Cardiac fibroblast (primary cell): Measurements from ENCODE around the gene ROBO1.

Experiments
- DNase-seq, 2 donors: peaks; one replicate each; pipeline versions ENCODE4 v3.0.0 to v3.0.0-alpha.2; 2010; ENCODE audit warnings: low read depth in 2 of 2
- H3K4me3 ChIP-seq, 2 donors: replicated peaks in 1 of 2; 1 replicate in 1 of 2; 2 replicates in 1 of 2; pipeline ENCODE4 v1.5.1; 2011; ENCODE audit warnings: low read depth in 2 of 2, low read length in 2 of 2, mild to moderate bottlenecking in 2 of 2, moderate library complexity in 1 of 2
- TF ChIP-seq, protein P1 (sequence below): IDR thresholded peaks from one replicate; pipeline ENCODE4 v1.5.1; 2011; ENCODE audit warnings: low read depth, mild to moderate bottlenecking, low read length, inconsistent platforms

ROBO1 gene

DNA sequence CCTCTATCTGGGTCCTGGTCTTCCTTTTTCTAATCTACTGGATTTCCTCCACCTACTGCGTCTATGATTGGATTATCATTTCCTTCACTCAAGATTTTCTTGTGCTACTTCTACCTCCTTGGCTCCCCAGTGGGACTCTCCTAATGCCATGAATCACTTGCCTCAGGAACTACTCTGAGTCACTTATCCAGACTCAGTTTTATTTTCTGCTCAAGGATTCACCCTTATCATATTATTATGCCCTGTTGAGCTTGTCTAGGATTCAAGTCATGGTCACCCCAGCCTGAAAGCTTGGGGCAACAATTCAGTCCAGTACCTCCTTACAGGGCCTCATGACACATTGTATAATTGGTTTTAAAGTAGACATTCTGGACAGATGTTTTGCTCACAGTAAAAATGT is 968.1 kb downstream of the ROBO1 start:
- TF ChIP-seq, protein P1, sequence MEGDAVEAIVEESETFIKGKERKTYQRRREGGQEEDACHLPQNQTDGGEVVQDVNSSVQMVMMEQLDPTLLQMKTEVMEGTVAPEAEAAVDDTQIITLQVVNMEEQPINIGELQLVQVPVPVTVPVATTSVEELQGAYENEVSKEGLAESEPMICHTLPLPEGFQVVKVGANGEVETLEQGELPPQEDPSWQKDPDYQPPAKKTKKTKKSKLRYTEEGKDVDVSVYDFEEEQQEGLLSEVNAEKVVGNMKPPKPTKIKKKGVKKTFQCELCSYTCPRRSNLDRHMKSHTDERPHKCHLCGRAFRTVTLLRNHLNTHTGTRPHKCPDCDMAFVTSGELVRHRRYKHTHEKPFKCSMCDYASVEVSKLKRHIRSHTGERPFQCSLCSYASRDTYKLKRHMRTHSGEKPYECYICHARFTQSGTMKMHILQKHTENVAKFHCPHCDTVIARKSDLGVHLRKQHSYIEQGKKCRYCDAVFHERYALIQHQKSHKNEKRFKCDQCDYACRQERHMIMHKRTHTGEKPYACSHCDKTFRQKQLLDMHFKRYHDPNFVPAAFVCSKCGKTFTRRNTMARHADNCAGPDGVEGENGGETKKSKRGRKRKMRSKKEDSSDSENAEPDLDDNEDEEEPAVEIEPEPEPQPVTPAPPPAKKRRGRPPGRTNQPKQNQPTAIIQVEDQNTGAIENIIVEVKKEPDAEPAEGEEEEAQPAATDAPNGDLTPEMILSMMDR, result no peak
- H3K4me3 ChIP-seq, result no peak overlapping the region

GRCh38 chr3:78798266-78798832 is 969.4 kb downstream of the ROBO1 start:
- TF ChIP-seq, protein P1, result no peak
- DNase-seq, result no peak

More for the DNA sequence above, 968.1 kb downstream of the ROBO1 start:
- peak in 1 of 2 donors; percentile 36 for DNase-seq

DNA sequence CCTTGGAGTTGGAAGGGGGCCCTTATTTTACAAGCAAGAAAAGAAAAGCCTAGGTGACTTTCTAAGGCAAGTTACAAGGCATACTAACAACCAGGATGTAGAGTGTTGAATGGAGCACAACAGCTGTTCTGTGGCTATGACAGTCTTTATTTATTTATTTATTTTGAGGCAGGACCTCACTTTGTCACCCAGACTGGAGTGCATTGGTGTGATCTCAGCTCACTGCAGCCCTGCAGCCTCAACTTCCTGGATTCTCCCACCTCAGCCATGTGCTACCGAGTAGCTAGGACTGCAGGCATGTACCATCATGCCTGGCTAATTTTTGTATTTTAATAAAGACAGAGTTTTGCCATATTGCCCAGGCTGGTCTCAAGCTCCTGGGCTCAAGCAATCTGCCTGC is 973.4 kb downstream of the ROBO1 start:
- DNase-seq, result no peak
- TF ChIP-seq, protein P1, result no peak
- no peak overlapping the region for H3K4me3 ChIP-seq

More at GRCh38 chr3:78798266-78798832, 969.4 kb downstream of the ROBO1 start:
- no peak overlapping the region for H3K4me3 ChIP-seq

- TF ChIP-seq, protein P1, result no peak
- DNase-seq, result no peak
- no peak overlapping the region for H3K4me3 ChIP-seq
Observed at GRCh38 chr3:78792733-78793132, 975.1 kb downstream of the ROBO1 start.

DNA sequence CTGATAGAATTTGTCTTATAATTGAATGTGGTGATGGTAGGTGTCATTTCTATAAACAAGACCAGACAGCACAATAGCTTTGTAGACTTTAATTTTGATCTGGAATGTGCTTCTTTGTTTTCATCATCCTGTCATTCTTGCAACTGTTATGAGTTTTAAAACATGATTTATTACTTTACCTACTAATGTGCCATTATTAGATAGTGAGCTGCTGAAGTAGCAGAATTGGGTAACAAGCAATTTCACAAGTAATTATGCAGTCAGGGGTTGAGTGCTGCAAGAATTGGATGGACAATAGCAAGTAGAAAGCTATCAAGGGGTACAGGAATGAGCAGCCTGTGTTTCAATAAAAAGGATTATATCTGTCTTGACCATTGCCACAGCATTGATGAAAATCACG is 975.6 kb downstream of the ROBO1 start:
- no peak overlapping the region for H3K4me3 ChIP-seq
- TF ChIP-seq, protein P1, result no peak
- DNase-seq, result no peak

DNA sequence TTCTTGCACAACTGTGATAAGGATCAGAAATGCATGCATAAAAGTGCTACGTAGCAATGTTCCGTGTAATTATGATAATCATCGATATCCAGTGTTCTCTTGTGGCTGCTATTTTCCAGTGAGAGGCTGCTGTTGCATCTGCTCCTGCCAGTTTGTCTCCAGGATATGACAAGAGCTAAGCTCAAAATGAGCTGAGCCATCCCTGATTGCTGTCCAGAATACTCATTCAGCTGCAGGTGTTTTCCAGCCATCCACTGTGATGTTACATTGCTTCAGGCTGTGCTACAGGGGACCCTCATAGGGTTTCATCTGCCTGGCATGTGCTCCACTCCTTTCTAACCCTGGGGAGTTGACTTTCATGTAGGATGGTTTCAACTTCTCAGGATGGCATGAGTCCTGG is 976.0 kb downstream of the ROBO1 start:
- no peak overlapping the region for H3K4me3 ChIP-seq
- no peak for DNase-seq
- TF ChIP-seq, protein P1, result no peak

DNA sequence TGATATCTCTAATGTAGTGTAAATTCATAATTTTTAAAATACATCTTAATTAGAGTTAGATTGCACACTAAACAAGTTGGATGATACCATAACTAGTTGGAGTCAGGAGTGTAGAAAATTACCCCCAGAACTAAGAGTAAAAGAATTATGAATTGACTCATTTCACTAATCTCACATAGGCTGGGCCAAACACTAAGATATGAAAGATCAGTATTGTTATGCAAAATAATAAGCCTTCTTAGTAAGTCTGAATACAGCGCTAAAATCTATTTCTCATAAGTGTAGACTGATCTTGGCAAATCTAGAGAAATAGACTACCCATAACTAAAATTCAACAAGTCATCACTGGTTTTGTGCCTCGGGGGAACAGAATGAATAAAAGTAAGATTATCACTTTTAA is 979.0 kb downstream of the ROBO1 start:
- no peak for DNase-seq
- no peak overlapping the region for H3K4me3 ChIP-seq
- TF ChIP-seq, protein P1, result no peak
